GDM1 (cell line): Measurements from ENCODE around the gene ZNF708.
"Not testable (repeated sequence)": the region's sequence is repeated elsewhere in the genome, so short reads cannot be mapped to it uniquely, and the experiment has no call there.

ENCODE experiments used
- DNase-seq: peaks from one replicate; lab custom pipeline; 2025; lab: John Stamatoyannopoulos, UW

ZNF708 gene

GRCh38 chr19:21328885-21329605, at the start of gene ZNF708:
TSS of gene ZNF708 (minus strand) at chr19:21329410. CDS start at chr19:21329212, 198 bp downstream.
- DNase-seq = peak; percentile 86

GRCh38 chr19:21362291-21362690, 33.1 kb upstream of the ZNF708 start:
- DNase-seq = no peak

- DNase-seq = peak; percentile 88
These were observed 29.7 kb upstream of the ZNF708 start, which contains the start of gene ZNF738 for GRCh38 chr19:21358768-21359451. TSS of gene ZNF738 (plus strand) at chr19:21359000. CDS start at chr19:21359141, 141 bp downstream.

- DNase-seq = no peak
These were observed 23.6 kb upstream of the ZNF708 start for GRCh38 chr19:21352830-21353229.

- not testable (repeated sequence) for DNase-seq
These were observed 15.6 kb upstream of the ZNF708 start for GRCh38 chr19:21344841-21345240.

GRCh38 chr19:21335721-21336120, 6.5 kb upstream of the ZNF708 start:
- no peak for DNase-seq

GRCh38 chr19:21328406-21328805, 804 bp downstream of the ZNF708 start:
- no peak for DNase-seq

GRCh38 chr19:21326169-21326568, 3.0 kb downstream of the ZNF708 start:
- DNase-seq = no peak

- no peak for DNase-seq
These were observed 6.2 kb downstream of the ZNF708 start for GRCh38 chr19:21323000-21323399.

- no peak for DNase-seq
These were observed 6.7 kb downstream of the ZNF708 start for GRCh38 chr19:21322528-21322927.

- no peak for DNase-seq
These were observed 7.2 kb downstream of the ZNF708 start for GRCh38 chr19:21321996-21322395.

- DNase-seq = no peak
These were observed 8.1 kb downstream of the ZNF708 start for GRCh38 chr19:21321134-21321533.

GRCh38 chr19:21317821-21318220, 11.4 kb downstream of the ZNF708 start:
- no peak for DNase-seq

- DNase-seq = no peak
These were observed 14.5 kb downstream of the ZNF708 start for GRCh38 chr19:21314676-21315075.

- DNase-seq = not testable (repeated sequence)
These were observed 16.4 kb downstream of the ZNF708 start for GRCh38 chr19:21312807-21313206.

GRCh38 chr19:21308773-21309172, 20.4 kb downstream of the ZNF708 start:
- no peak for DNase-seq

GRCh38 chr19:21306881-21307479, 22.2 kb downstream of the ZNF708 start:
- DNase-seq = not testable (repeated sequence)

GRCh38 chr19:21293768-21294167, 35.4 kb downstream of the ZNF708 start:
- DNase-seq = not testable (repeated sequence)

- no peak for DNase-seq
These were observed 59.4 kb downstream of the ZNF708 start for GRCh38 chr19:21269813-21270212.

GRCh38 chr19:21264891-21265290, 64.3 kb downstream of the ZNF708 start:
- no peak for DNase-seq

- DNase-seq = no peak
These were observed 64.8 kb downstream of the ZNF708 start for GRCh38 chr19:21264416-21264815.

- not testable (repeated sequence) for DNase-seq
These were observed 68.3 kb downstream of the ZNF708 start for GRCh38 chr19:21260848-21261381.
